Measurements from ENCODE around the gene BHLHE40.
"Not testable (repeated sequence)": the region's sequence is repeated elsewhere in the genome, so short reads cannot be mapped to it uniquely, and the experiment has no call there.

BHLHE40 gene

DNA sequence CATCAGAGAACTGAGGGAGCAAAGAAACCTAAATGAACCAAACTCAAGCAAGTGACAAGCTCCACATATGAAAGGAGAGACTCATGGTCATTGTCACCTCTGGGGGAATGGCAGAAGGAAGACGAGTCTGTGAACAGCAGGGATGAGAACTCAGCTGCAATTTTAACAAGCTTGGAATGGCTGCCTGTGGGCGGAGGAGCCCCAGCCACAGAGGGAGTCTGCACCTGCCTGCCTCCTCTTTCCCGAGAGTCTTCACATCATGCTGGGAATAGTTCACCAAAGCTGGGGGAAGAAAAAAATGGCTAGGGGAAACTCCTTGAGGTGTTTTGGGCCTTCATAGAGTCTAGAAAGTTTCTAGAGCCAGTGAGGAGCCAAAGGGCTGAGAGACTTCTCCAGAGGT, 21.3 kb upstream of the BHLHE40 start:
- no peak overlapping the region for H3K4me3 ChIP-seq (replicated peaks in 1 of 2; ENCODE audit: low read depth in 2 of 2, low read length in 2 of 2)
- TF ChIP-seq, protein P1, sequence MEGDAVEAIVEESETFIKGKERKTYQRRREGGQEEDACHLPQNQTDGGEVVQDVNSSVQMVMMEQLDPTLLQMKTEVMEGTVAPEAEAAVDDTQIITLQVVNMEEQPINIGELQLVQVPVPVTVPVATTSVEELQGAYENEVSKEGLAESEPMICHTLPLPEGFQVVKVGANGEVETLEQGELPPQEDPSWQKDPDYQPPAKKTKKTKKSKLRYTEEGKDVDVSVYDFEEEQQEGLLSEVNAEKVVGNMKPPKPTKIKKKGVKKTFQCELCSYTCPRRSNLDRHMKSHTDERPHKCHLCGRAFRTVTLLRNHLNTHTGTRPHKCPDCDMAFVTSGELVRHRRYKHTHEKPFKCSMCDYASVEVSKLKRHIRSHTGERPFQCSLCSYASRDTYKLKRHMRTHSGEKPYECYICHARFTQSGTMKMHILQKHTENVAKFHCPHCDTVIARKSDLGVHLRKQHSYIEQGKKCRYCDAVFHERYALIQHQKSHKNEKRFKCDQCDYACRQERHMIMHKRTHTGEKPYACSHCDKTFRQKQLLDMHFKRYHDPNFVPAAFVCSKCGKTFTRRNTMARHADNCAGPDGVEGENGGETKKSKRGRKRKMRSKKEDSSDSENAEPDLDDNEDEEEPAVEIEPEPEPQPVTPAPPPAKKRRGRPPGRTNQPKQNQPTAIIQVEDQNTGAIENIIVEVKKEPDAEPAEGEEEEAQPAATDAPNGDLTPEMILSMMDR (IDR thresholded peaks at IDR 0.05; ENCODE audit: low read depth, low read length), result no peak
- no peak for DNase-seq (ENCODE audit: low read depth in 2 of 2)

DNA sequence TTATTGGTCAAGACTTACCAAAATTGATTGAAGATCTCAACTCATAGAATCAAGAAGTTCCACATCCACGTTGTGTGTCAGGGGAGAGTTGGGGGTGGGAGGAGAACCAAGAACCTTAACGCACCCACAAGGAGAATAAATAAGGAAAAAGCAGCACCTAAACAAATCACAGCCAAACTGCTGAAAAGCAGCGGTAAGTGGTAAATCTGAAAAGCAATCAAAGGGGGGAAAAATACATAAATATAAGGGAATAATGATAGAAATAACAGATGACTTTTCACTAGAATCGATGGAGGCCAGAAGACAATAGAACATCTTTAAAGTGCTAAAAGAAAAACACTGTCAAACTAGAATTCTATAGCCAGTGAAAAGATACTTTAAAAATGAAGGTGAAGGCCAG, 20.1 kb upstream of the BHLHE40 start:
- H3K4me3 ChIP-seq (replicated peaks in 1 of 2; ENCODE audit: low read depth in 2 of 2, low read length in 2 of 2), result no peak overlapping the region
- no peak for DNase-seq (ENCODE audit: low read depth in 2 of 2)
- TF ChIP-seq, protein P1 (IDR thresholded peaks at IDR 0.05; ENCODE audit: low read depth, low read length), result no peak

DNA sequence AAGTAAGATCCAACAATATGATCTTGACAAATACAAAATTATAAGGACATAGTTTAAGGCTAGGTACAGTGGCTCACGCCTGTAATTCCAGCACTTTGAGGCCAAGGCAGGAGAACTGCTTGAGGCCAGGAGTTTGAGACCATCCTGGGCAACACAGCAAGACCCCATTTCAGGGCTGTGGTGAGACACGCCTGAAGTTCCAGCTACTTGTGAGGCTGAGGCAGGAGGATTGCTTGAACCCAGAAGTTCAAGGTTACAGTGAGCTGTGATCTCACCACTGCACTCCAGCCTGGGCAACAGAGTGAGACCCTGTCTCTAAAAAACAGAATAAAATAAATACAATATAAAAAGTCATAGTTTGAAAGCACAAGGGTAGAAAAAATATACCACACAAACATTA, 17.4 kb upstream of the BHLHE40 start:
- H3K4me3 ChIP-seq (replicated peaks in 1 of 2; ENCODE audit: low read depth in 2 of 2, low read length in 2 of 2); DNase-seq (ENCODE audit: low read depth in 2 of 2): not testable (repeated sequence)

DNA sequence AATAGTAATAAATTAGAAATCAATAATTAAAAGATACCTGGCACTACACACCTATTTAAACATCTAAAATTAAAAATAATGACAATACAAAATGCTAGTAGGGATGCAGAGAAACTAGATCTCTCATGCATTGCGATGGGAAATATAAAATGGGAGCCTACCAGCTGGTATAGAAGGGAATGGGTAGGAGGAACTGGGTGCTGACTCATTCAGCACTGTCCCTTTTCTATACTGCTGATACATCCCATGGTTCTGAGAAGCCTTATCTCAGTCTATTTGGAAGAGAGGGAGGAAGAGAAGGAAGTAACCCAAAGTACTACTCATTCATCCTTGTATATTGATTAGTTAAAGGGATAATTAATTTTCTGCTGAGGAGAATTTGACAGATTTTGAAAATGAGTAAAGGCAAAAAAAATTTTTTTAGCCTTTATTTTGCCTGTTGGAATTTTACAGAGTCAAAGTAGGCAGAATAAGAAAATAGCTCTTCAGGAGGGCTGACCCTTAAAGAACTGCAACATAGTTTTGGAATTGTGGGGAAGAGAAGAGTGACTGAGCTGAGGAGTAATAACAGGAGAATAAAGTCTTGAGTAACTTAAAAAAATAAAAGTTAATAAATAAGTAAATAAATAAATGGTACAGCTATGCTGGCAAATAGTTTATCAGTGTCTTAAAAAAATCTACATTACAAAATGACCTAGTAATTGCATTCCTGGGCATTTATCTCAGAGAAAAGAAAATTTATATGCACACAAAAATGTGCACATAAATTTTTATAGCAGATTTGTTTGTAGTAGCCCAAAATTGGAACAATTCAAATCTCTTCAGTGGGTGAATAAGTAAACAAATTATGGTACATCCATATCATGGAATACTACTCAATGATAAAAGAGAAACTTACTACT, 15.3 kb upstream of the BHLHE40 start:
- DNase-seq (ENCODE audit: low read depth in 2 of 2), result no peak
- TF ChIP-seq, protein P1 (IDR thresholded peaks at IDR 0.05; ENCODE audit: low read depth, low read length), result no peak
- H3K4me3 ChIP-seq (replicated peaks in 1 of 2; ENCODE audit: low read depth in 2 of 2, low read length in 2 of 2), result no peak overlapping the region

DNA sequence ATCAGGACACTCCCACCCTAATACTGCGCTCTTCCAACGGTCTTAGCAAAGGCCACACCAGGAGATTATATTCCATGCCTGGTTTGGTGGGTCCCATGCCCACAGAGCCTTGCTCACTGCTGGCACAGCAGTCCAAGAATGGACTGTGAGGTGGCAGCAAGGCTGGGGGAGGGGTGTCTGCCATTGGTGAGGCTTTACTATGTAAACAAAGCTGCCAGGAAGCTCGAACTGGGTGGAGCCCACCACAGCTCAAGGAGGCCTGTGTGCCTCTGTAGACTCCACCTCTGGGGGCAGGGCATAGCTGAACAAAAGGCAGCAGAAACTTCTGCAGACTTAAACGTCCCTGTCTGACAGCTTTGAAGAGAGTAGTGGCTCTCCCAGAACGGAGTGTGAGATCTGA, 13.2 kb upstream of the BHLHE40 start:
- H3K4me3 ChIP-seq (replicated peaks in 1 of 2; ENCODE audit: low read depth in 2 of 2, low read length in 2 of 2); DNase-seq (ENCODE audit: low read depth in 2 of 2): not testable (repeated sequence)

DNA sequence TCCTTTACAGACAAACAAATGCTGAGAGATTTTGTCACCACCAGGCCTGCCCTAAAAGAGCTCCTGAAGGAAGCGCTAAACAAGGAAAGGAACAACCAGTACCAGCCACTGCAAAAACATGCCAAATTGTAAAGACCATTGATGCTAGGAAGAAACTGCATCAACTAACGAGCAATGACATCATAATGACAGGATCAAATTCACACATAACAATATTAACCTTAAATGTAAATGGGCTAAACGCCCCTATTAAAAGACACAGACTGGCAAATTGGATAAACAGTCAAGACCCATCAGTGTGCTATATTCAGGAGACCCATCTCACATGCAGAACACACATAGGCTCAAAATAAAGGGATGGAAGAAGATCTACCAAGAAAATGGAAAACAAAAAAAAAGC, 11.6 kb upstream of the BHLHE40 start:
- DNase-seq (ENCODE audit: low read depth in 2 of 2); H3K4me3 ChIP-seq (replicated peaks in 1 of 2; ENCODE audit: low read depth in 2 of 2, low read length in 2 of 2): not testable (repeated sequence)

DNA sequence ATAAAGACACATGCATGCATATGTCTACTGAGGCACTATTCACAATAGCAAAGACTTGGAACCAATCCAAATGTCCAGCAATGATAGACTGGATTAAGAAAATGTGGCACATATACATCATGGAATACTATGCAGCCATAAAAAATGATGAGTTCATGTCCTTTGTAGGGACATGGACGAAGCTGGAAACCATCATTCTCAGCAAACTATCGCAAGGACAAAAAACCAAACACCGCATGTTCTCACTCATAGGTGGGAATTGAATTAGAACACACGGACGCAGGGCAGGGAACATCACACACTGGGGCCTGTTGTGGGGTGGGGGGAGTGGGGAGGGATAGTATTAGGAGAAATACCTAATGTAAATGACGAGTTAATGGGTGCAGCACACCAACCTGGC, 7.8 kb upstream of the BHLHE40 start:
- H3K4me3 ChIP-seq (replicated peaks in 1 of 2; ENCODE audit: low read depth in 2 of 2, low read length in 2 of 2); DNase-seq (ENCODE audit: low read depth in 2 of 2): not testable (repeated sequence)

DNA sequence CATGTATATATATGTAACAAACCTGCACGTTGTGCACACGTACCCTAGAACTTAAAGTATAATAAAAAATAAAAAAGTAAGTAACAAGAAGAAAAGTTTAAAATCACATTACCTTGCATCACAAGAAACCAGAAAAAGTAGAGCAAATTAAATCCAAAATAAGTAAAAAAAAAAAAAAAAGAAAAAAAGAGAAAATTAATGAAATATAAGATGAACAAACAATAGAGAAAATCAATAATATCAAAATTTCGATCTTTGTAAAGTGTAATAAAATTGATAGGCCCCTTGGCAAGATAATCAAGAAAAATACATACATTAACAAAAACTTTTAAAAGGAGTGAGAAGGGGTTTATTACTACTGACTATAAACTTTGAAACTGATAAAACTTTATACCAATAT, 7.4 kb upstream of the BHLHE40 start:
- no peak overlapping the region for H3K4me3 ChIP-seq (replicated peaks in 1 of 2; ENCODE audit: low read depth in 2 of 2, low read length in 2 of 2)
- TF ChIP-seq, protein P1 (IDR thresholded peaks at IDR 0.05; ENCODE audit: low read depth, low read length), result no peak
- DNase-seq (ENCODE audit: low read depth in 2 of 2), result no peak

Measured in cardiac fibroblast (primary cell).